Endothelial cell of umbilical vein (primary cell): ENCODE measurements around the gene AMBP. TPM values are rescaled to one million over a fixed set of nuclear protein-coding genes. Genes with fewer than 3 reads are reported as not detected.

ENCODE experiments used
- BruUV-seq: library from RNA; stranded (reverse); fragments of 400-500 nt; replicated peaks from 2 replicates; lab custom pipeline; 2021; lab: Mats Ljungman, UMichigan
- CTCF ChIA-PET: fragments of 300-600, 350-600 bp; sonication (Branson Sonifier 250); formaldehyde crosslinking; loops from one replicate; lab custom pipeline; 2021; ENCODE audit warnings: antibody characterized with exemption, inconsistent platforms; lab: Charles Lee
- POLR2A ChIA-PET: fragments of 300-600, 350-600 bp; sonication (Branson Sonifier 250); formaldehyde crosslinking; loops from one replicate; lab custom pipeline; 2021; ENCODE audit warnings: antibody characterized with exemption, inconsistent platforms; lab: Charles Lee
- DNase-seq: peaks from one replicate; pipeline ENCODE4 v3.0.0-alpha.2; 2011; ENCODE audit warnings: low read depth, low spot score
- FAIRE-seq: peaks from 2 replicates; lab custom pipeline; 2011; peaks lifted over from hg19 to GRCh38; lab: Jason Lieb, UNC
- H2AFZ ChIP-seq: 2 replicates; pipeline ENCODE4 v1.6.0; 2012; ENCODE audit warnings: low read depth, low read length, control low read depth, inconsistent platforms
- H3K27ac ChIP-seq: 2 replicates; pipeline ENCODE4 v1.5.1; 2011; ENCODE audit warnings: low read depth, mild to moderate bottlenecking, control low read depth, low read length, moderate library complexity; ENCODE audit not compliant: insufficient read depth
- H3K27me3 ChIP-seq, 2 experiments: 2 replicates each; pipeline versions ENCODE4 v1.6.0 to v1.6.1; 2011; ENCODE audit warnings: low read length in 2 of 2, mixed read lengths in 1 of 2; ENCODE audit not compliant: control insufficient read depth in 2 of 2, insufficient read depth in 2 of 2
- H3K36me3 ChIP-seq, 2 experiments: 2 replicates in 1 of 2; 3 replicates in 1 of 2; pipeline ENCODE4 v1.5.1; 2011; ENCODE audit warnings: low read length in 2 of 2, mild to moderate bottlenecking in 1 of 2, moderate library complexity in 1 of 2; ENCODE audit not compliant: control insufficient read depth in 2 of 2, insufficient read depth in 2 of 2; ENCODE audit errors: extremely low read depth in 1 of 2
- H3K4me1 ChIP-seq: 3 replicates; pipeline ENCODE4 v1.5.1; 2011; ENCODE audit warnings: mild to moderate bottlenecking, low read length; ENCODE audit not compliant: control insufficient read depth, insufficient read depth; ENCODE audit errors: extremely low read depth
- H3K4me2 ChIP-seq: 2 replicates; pipeline ENCODE4 v1.6.1; 2011; ENCODE audit warnings: low read length, control low read depth, mixed read lengths; ENCODE audit not compliant: insufficient read depth
- H3K4me3 ChIP-seq, 3 experiments: fragments of 200-600 bp in 1 of 3; sonication (generic), shearing (Covaris generic) in 1 of 3; replicated peaks in 1 of 3; 2 replicates each; pipeline ENCODE4 v1.5.1; 2011 to 2016; ENCODE audit warnings: control low read depth in 3 of 3, low read length in 3 of 3, mild to moderate bottlenecking in 2 of 3, inconsistent platforms in 1 of 3, low read depth in 1 of 3, moderate library complexity in 1 of 3; ENCODE audit not compliant: insufficient read depth in 1 of 3
- H3K79me2 ChIP-seq: 2 replicates; pipeline ENCODE4 v1.6.0; 2012; ENCODE audit warnings: low read length, inconsistent platforms; ENCODE audit not compliant: control insufficient read depth, insufficient read depth
- H3K9ac ChIP-seq: replicated peaks from 2 replicates; pipeline ENCODE3; 2011; ENCODE audit warnings: low read length, control low read depth; ENCODE audit not compliant: insufficient read depth; ENCODE audit errors: extremely low read depth
- H3K9me1 ChIP-seq: replicated peaks from 3 replicates; pipeline ENCODE4 v1.6.0; 2011; ENCODE audit warnings: mild to moderate bottlenecking, low read length; ENCODE audit not compliant: control insufficient read depth, insufficient read depth; ENCODE audit errors: extremely low read depth
- H3K9me3 ChIP-seq: replicated peaks from 2 replicates; pipeline ENCODE4 v1.5.1; 2012; ENCODE audit warnings: low read length, inconsistent platforms; ENCODE audit not compliant: control insufficient read depth, insufficient read depth
- H4K20me1 ChIP-seq: replicated peaks from 2 replicates; pipeline ENCODE3; 2011; ENCODE audit warnings: mild to moderate bottlenecking, low read length; ENCODE audit not compliant: control insufficient read depth, insufficient read depth; ENCODE audit errors: extremely low read depth
- EZH2 ChIP-seq: IDR thresholded peaks from 2 replicates; pipeline ENCODE4 v1.6.1; 2012; ENCODE audit warnings: borderline replicate concordance, low read depth, mild to moderate bottlenecking, moderate library complexity, low read length, inconsistent platforms; ENCODE audit not compliant: severe bottlenecking
- GATA2 ChIP-seq: IDR thresholded peaks from 2 replicates; pipeline ENCODE4 v1.7.0; 2011; ENCODE audit warnings: low read depth, mild to moderate bottlenecking, moderate library complexity, mixed read lengths, low read length; ENCODE audit not compliant: insufficient read length, insufficient read depth
- JUN ChIP-seq: IDR thresholded peaks from 2 replicates; pipeline ENCODE4 v1.6.1; 2011; ENCODE audit warnings: borderline replicate concordance, low read depth; ENCODE audit not compliant: insufficient read length, insufficient read depth
- MYC ChIP-seq: IDR thresholded peaks from one replicate; pipeline ENCODE4 v1.6.1; 2011; ENCODE audit warnings: mild to moderate bottlenecking, low read depth, low read length
- POLR2A ChIP-seq: IDR thresholded peaks from 2 replicates; pipeline ENCODE4 v1.6.1; 2012; ENCODE audit warnings: low read depth, mild to moderate bottlenecking, control low read depth, low read length
- dilution Hi-C: fragments of 300-500 bp; cut with MboI; formaldehyde crosslinking; loops from one replicate; pipeline ENCODE4 v1.15.0; 2019; ENCODE audit warnings: low sequenced_read_pairs; ENCODE audit not compliant: extremely low pct_ligation_motif_present
- intact Hi-C: fragments of 100-400 bp; cut with micrococcal nuclease; formaldehyde crosslinking; loops from one replicate; pipeline ENCODE4 v1.10.0; 2022
- polyA plus RNA-seq, 4 experiments: library from polyadenylated mRNA; depleted of rRNA in 3 of 4; stranded (reverse) in 3 of 4; unstranded in 1 of 4; fragments of >200 nt; gene quantifications; 2 replicates each; pipeline versions ENCODE4 v1.2.1 to v1.2.3, GENCODE V29; 2011 to 2012; ENCODE audit warnings: missing spikeins in 1 of 4
- total RNA-seq: library from RNA; stranded (reverse); gene quantifications from 2 replicates; pipeline ENCODE4 v1.2.3, GENCODE V29; 2021
- TF ChIP-seq, protein P1 (sequence below): IDR thresholded peaks from 2 replicates; pipeline ENCODE4 v1.6.1; 2011; ENCODE audit not compliant: insufficient read depth, insufficient read length

Gene AMBP
- total and polyA plus RNA-seq, 2 donors (not counting 3 experiments of a cell fraction or from before 2014, with no cell fraction given) = not detected

DNA sequence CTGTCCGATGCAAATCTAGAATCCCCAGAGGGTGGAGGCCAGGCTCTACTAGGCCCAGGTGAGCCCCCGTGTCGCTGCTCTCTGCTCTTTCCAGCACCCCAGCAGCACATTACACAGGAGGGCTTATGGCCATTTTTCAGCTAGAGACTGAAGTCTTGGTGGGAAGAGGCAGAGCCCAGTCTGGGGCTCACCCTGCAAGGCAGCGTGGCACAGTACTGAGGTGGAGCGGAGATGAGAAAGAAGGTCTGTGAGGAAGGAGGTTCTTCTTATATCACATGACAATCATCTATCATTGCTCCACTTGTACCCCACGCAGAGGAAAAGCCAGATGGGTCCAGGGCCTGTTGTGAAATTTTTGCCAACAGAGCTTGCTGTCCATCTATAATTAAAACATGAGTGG is 31.0 kb upstream of the AMBP start:
- TF ChIP-seq POLR2A (no peak), MYC (no peak), EZH2 (no peak), GATA2 (no peak), JUN (no peak)
- TF ChIP-seq, protein P1, sequence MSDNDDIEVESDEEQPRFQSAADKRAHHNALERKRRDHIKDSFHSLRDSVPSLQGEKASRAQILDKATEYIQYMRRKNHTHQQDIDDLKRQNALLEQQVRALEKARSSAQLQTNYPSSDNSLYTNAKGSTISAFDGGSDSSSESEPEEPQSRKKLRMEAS = no peak
- H3K27ac ChIP-seq = no peak overlapping the region
- H3K9me1 ChIP-seq = no peaks in the 10 kb centered on the region
- DNase-seq = no peak
- H3K36me3 ChIP-seq = no peaks in the 10 kb centered on the region
- intact Hi-C loops = no loop called here
- no peaks in the 10 kb centered on the region for H3K79me2 ChIP-seq
- H3K4me2 ChIP-seq = no peak overlapping the region
- CTCF ChIA-PET = interaction anchor here (1.4 to 6.5 kb wide), 15 partner anchors 9 to 180 kb away, joined by 4 to 277 read pairs (median 28); partner anchors contain the start of genes COL27A1 and KIF12
- POLR2A ChIA-PET = no interaction called here
- FAIRE-seq = no peak
- no TSS peak for BruUV-seq
- dilution Hi-C loops = no loop called here
- no peaks in the 10 kb centered on the region for H4K20me1 ChIP-seq
- H3K27me3 ChIP-seq = peaks cover 8 to 13% of the 10 kb centered on the region in 2 experiments
- H2AFZ ChIP-seq = no peak overlapping the region
- no peak overlapping the region for H3K4me3 ChIP-seq
- H3K9me3 ChIP-seq = no peaks in the 10 kb centered on the region
- H3K9ac ChIP-seq = no peak overlapping the region
- H3K4me1 ChIP-seq = peaks cover 10% of the 10 kb centered on the region
